ENCODE results near the gene CAPRIN2.

The CAPRIN2 gene

DNA sequence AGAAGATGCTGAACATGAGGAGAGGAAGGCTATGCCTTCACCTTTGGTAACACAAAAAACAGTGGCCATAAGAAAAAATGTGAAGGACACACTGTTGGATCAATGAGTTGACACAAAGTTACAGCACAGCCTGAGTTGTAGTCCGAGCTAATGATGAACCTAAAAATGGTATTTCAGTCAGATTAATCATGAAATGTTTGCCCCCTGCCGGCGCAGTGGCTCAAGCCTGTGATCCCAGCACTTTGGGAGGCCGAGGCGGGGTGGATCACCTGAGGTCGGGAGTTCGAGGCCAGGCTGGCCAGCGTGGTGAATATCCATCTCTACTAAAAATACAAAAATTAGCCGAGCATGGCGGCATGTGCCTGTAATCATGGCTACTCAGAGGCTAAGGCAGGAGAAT, 1.3 kb upstream of the CAPRIN2 start:
- H3K9me3 ChIP-seq (ENCODE audit: control insufficient read depth in 1 of 2, low read length in 2 of 2) = no peaks in the 10 kb centered on the region
- no peaks in the 10 kb centered on the region for H3K27me3 ChIP-seq (ENCODE audit: low read depth, low read length)
- no peaks in the 10 kb centered on the region for H3K36me3 ChIP-seq (ENCODE audit: control insufficient read depth in 1 of 2, insufficient read depth in 2 of 2, low read length in 2 of 2)
- no peak overlapping the region for H3K4me3 ChIP-seq (ENCODE audit: low read depth in 1 of 2, low read length in 2 of 2)
- peaks cover 10 to 12% of the 10 kb centered on the region in 2 donors for H3K4me1 ChIP-seq (ENCODE audit: control insufficient read depth in 1 of 2, insufficient read depth in 2 of 2, low read length in 2 of 2)
- H3K27ac ChIP-seq (ENCODE audit: low read length) = no peak overlapping the region

DNA sequence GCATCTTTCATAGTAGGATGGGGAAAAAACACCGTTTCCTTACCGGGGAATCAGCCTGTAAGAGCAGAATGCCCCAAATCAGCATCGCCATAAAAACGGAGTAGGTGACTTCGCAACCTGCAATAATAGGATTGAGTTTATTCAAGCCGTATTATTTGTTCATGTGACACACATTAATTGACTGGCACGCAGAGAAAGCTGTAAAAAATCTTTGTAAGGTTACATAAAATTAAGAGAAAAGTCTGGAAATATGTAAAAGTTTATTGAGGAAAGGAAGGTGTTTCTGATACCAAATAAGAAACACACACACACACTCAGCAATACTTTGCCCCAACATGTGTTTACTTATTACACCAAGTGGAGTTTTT, 628 bp upstream of the CAPRIN2 start:
- no peaks in the 10 kb centered on the region for H3K36me3 ChIP-seq (ENCODE audit: control insufficient read depth in 1 of 2, insufficient read depth in 2 of 2, low read length in 2 of 2)
- H3K9me3 ChIP-seq (ENCODE audit: control insufficient read depth in 1 of 2, low read length in 2 of 2) = no peaks in the 10 kb centered on the region
- H3K4me1 ChIP-seq (ENCODE audit: control insufficient read depth in 1 of 2, insufficient read depth in 2 of 2, low read length in 2 of 2) = peaks cover 10 to 12% of the 10 kb centered on the region in 2 donors
- no peaks in the 10 kb centered on the region for H3K27me3 ChIP-seq (ENCODE audit: low read depth, low read length)
- peak overlapping the region; percentile 59 for H3K27ac ChIP-seq (ENCODE audit: low read length)
- H3K4me3 ChIP-seq (ENCODE audit: low read depth in 1 of 2, low read length in 2 of 2) = peak overlapping the region; percentile 60 to 90

DNA sequence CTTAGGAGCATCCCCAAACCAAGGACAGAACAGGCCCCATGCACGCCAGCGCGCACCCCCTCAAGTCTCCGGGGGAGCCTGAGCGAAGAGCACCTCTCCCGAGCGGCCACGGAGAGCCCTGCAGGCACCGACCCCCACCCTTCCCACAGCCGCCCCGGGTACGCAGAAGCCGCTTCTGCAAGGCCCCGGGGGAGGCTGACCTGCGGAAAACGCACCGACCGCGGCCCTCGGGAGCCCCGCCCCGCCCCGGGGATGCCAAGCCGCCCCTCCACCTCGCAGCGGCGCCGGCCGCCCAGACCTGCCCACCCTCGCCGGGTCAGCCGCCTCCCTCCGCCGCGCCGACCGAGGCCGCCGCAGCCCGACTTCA, 385 bp downstream of the CAPRIN2 start:
- Histone ChIP-seq H3K27me3 (ENCODE audit: low read depth, low read length) (no peaks in the 10 kb centered on the region), H3K4me3 (ENCODE audit: low read depth in 1 of 2, low read length in 2 of 2) (peak overlapping the region; percentile 86 to 90), H3K4me1 (ENCODE audit: control insufficient read depth in 1 of 2, insufficient read depth in 2 of 2, low read length in 2 of 2) (peaks cover 10 to 12% of the 10 kb centered on the region in 2 donors), H3K36me3 (ENCODE audit: control insufficient read depth in 1 of 2, insufficient read depth in 2 of 2, low read length in 2 of 2) (no peaks in the 10 kb centered on the region), H3K27ac (ENCODE audit: low read length) (peak overlapping the region; percentile 27), H3K9me3 (ENCODE audit: control insufficient read depth in 1 of 2, low read length in 2 of 2) (no peaks in the 10 kb centered on the region)

DNA sequence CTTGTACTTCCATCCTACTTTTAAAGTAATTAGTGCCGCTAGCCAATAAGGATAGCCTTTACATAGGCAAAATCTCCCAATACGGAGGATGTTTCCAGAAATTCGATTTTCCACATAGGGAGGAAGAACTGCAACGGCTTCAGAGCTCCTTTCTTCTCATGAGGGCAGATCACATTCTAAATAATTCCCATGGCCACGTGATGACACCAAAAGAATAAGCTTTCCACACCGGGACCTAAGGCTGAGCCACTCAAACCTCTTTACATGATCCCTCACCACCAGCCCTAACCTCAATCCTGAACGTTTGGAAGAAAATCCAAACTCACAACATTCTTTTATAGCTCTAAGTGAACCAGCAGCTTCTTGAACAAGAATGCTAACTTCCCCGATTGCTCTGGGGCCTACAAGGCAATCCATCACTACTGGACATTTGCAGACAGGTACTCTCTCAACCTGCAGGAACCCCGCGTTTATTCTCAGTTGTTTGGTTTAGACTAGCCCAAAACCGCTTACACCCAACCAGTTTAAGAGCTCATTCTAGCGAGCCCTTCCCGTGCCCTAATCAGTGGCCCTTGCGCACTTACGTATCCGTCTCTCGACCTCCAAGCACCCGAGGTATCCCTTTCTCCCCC, 884 bp downstream of the CAPRIN2 start:
- Histone ChIP-seq H3K9me3 (ENCODE audit: control insufficient read depth in 1 of 2, low read length in 2 of 2) (no peaks in the 10 kb centered on the region), H3K27ac (ENCODE audit: low read length) (peak overlapping the region; percentile 27), H3K4me1 (ENCODE audit: control insufficient read depth in 1 of 2, insufficient read depth in 2 of 2, low read length in 2 of 2) (peaks cover 10 to 12% of the 10 kb centered on the region in 2 donors), H3K36me3 (ENCODE audit: control insufficient read depth in 1 of 2, insufficient read depth in 2 of 2, low read length in 2 of 2) (no peaks in the 10 kb centered on the region), H3K27me3 (ENCODE audit: low read depth, low read length) (no peaks in the 10 kb centered on the region), H3K4me3 (ENCODE audit: low read depth in 1 of 2, low read length in 2 of 2) (peak overlapping the region; percentile 86 to 90)

DNA sequence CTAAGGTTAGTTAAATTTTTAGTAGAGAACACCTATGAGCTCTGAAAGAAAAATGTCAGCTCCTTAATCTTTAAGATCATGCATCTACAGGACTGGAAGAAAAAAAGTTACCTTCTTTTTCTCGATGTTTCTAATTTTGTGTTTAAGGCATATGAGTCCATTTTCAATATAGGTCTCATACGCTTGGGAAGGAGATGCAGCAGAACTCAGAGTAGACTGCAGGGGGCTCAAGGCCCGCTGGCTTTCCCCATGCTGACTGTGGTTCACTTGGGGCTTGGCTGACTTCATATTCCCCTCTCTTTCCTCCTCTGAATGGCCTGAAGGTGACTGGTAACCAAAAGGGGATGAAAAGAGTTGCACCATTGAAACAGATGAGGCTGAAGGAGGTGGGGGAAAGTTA, 1.5 kb downstream of the CAPRIN2 start:
- Histone ChIP-seq H3K4me1 (ENCODE audit: control insufficient read depth in 1 of 2, insufficient read depth in 2 of 2, low read length in 2 of 2) (peaks cover 10 to 12% of the 10 kb centered on the region in 2 donors), H3K4me3 (ENCODE audit: low read depth in 1 of 2, low read length in 2 of 2) (peak overlapping the region in 1 of 2 donors; percentile 90), H3K36me3 (ENCODE audit: control insufficient read depth in 1 of 2, insufficient read depth in 2 of 2, low read length in 2 of 2) (no peaks in the 10 kb centered on the region), H3K27ac (ENCODE audit: low read length) (no peak overlapping the region), H3K9me3 (ENCODE audit: control insufficient read depth in 1 of 2, low read length in 2 of 2) (no peaks in the 10 kb centered on the region), H3K27me3 (ENCODE audit: low read depth, low read length) (no peaks in the 10 kb centered on the region)

DNA sequence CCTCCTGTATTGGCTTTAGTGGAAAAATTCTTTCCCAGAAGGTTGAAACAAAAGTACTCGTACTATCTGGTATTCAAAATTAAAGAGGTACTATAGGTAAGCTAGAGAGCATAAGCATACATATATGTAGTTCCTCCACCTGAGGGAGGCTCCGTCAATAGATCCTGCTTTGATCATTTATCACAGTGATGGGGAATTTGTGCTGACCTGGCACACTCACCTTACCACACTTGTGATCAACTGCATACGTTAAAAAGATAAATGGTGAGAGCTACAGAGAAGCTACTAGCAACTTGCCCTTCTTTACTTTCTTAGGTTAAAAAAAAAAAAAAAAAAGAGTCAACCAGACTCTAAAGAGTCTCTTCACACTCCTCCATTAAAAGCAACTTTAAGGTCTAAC, 2.5 kb downstream of the CAPRIN2 start:
- H3K27ac ChIP-seq (ENCODE audit: low read length) = no peak overlapping the region
- H3K4me3 ChIP-seq (ENCODE audit: low read depth in 1 of 2, low read length in 2 of 2) = no peak overlapping the region
- H3K4me1 ChIP-seq (ENCODE audit: control insufficient read depth in 1 of 2, insufficient read depth in 2 of 2, low read length in 2 of 2) = peaks cover 10 to 12% of the 10 kb centered on the region in 2 donors
- no peaks in the 10 kb centered on the region for H3K9me3 ChIP-seq (ENCODE audit: control insufficient read depth in 1 of 2, low read length in 2 of 2)
- peaks cover 0 to 3% of the 10 kb centered on the region in 2 donors for H3K36me3 ChIP-seq (ENCODE audit: control insufficient read depth in 1 of 2, insufficient read depth in 2 of 2, low read length in 2 of 2)
- H3K27me3 ChIP-seq (ENCODE audit: low read depth, low read length) = no peaks in the 10 kb centered on the region

DNA sequence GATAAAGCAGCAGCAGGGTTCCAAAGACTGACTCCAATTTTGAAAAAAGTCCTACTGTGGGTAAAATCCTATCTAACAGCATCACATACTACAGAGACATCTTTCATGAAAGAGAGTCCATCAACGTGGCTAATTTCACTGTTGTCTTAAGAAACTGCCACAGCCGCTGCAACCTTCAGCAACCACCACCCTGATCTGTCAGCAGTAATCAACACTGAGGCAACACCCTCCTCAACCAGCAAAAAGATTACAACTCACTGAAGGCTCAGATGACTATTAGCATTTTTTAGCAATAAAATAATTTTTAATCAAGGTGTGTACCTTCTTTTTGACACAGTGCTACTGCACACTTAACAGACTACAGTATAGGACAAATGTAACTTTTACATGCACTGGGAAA, 6.6 kb downstream of the CAPRIN2 start:
- Histone ChIP-seq H3K27me3 (ENCODE audit: low read depth, low read length) (no peaks in the 10 kb centered on the region), H3K27ac (ENCODE audit: low read length) (no peak overlapping the region), H3K4me3 (ENCODE audit: low read depth in 1 of 2, low read length in 2 of 2) (no peak overlapping the region), H3K4me1 (ENCODE audit: control insufficient read depth in 1 of 2, insufficient read depth in 2 of 2, low read length in 2 of 2) (peaks cover under 1 to 3% of the 10 kb centered on the region in 2 donors), H3K9me3 (ENCODE audit: control insufficient read depth in 1 of 2, low read length in 2 of 2) (no peaks in the 10 kb centered on the region), H3K36me3 (ENCODE audit: control insufficient read depth in 1 of 2, insufficient read depth in 2 of 2, low read length in 2 of 2) (peaks cover 0 to 6% of the 10 kb centered on the region in 2 donors)

DNA sequence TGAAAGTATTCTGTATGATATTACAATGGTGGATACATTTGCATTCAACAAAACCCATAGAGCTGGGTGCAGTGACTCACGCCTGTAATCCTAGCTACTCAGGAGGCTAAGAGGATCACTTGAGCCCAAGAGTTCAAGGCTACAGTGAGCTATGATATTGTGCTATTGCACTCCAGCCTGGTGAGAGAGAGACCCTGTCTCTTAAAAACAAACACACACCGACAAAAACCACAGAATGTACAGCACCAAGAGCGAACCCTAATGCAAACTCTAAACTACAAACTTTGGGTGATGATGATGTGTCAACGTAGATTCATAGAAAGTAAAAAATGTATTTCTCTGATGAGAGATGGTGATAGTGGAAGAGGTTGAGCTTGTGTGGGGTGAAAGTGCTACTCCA, 8.6 kb downstream of the CAPRIN2 start:
- no peak overlapping the region for H3K4me3 ChIP-seq (ENCODE audit: low read depth in 1 of 2, low read length in 2 of 2)
- H3K36me3 ChIP-seq (ENCODE audit: control insufficient read depth in 1 of 2, insufficient read depth in 2 of 2, low read length in 2 of 2) = peaks cover 0 to 6% of the 10 kb centered on the region in 2 donors
- no peak overlapping the region for H3K27ac ChIP-seq (ENCODE audit: low read length)
- no peaks in the 10 kb centered on the region for H3K9me3 ChIP-seq (ENCODE audit: control insufficient read depth in 1 of 2, low read length in 2 of 2)
- H3K4me1 ChIP-seq (ENCODE audit: control insufficient read depth in 1 of 2, insufficient read depth in 2 of 2, low read length in 2 of 2) = no peaks in the 10 kb centered on the region
- H3K27me3 ChIP-seq (ENCODE audit: low read depth, low read length) = no peaks in the 10 kb centered on the region

DNA sequence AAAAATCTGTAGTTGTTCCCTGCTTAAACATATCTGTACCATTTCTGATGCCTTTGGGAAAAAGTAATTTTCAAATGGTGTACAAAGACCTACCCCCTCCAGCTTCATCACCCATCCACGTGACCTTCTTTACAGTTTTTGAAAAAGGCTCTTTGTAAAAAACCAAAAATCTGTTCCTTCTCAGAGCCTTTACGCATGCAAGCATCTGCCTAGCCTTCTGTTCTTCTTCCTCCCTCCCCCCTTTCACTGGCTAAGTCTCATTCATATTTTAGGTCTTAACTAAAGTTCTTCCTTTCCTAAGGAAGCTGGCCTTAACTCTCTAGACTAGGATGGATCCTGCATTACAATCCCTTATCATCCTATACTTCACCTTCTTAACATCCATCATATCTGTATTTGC, 10.4 kb downstream of the CAPRIN2 start:
- no peak overlapping the region for H3K27ac ChIP-seq (ENCODE audit: low read length)
- H3K36me3 ChIP-seq (ENCODE audit: control insufficient read depth in 1 of 2, insufficient read depth in 2 of 2, low read length in 2 of 2) = peaks cover 0 to 9% of the 10 kb centered on the region in 2 donors
- H3K4me1 ChIP-seq (ENCODE audit: control insufficient read depth in 1 of 2, insufficient read depth in 2 of 2, low read length in 2 of 2) = no peaks in the 10 kb centered on the region
- no peaks in the 10 kb centered on the region for H3K9me3 ChIP-seq (ENCODE audit: control insufficient read depth in 1 of 2, low read length in 2 of 2)
- H3K4me3 ChIP-seq (ENCODE audit: low read depth in 1 of 2, low read length in 2 of 2) = no peak overlapping the region
- H3K27me3 ChIP-seq (ENCODE audit: low read depth, low read length) = no peaks in the 10 kb centered on the region

DNA sequence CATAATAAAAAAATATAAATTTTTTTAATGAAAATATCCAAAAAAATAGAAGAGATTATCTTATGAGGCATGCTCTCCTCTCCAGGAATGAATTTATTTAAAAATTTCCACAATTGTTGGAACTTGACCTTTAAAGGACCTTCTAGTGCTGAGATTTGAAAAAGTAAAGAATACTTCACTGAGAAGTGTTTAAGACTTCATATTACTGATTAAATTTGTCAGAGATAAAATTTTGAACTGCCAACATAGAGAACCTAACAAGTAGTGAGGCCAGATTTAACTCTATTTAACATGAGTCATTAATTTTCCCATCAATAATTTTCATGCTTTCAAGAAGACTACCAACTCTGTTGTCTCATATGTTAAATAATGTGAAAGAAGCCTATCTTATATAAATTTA, 14.5 kb downstream of the CAPRIN2 start:
- Histone ChIP-seq H3K4me1 (ENCODE audit: control insufficient read depth in 1 of 2, insufficient read depth in 2 of 2, low read length in 2 of 2) (no peaks in the 10 kb centered on the region), H3K4me3 (ENCODE audit: low read depth in 1 of 2, low read length in 2 of 2) (no peak overlapping the region), H3K36me3 (ENCODE audit: control insufficient read depth in 1 of 2, insufficient read depth in 2 of 2, low read length in 2 of 2) (peaks cover 0 to 14% of the 10 kb centered on the region in 2 donors), H3K9me3 (ENCODE audit: control insufficient read depth in 1 of 2, low read length in 2 of 2) (no peaks in the 10 kb centered on the region), H3K27me3 (ENCODE audit: low read depth, low read length) (no peaks in the 10 kb centered on the region), H3K27ac (ENCODE audit: low read length) (no peak overlapping the region)

DNA sequence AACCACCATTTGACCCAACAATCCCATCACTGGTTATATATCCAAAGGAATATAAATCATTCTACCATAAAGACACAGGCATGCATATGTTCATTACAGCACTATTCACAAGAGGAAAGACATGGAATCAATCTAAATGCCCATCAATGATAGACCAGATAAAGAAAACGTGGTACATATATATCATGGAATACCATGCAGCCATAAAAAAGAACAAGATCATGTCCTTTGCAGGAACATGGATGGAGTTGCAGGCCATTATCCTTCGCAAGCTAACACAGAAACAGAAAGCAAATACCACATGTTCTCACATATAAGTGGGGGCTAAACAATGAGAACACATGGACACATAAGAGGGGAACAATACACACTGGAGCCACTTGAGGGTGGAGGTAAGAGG, 15.7 kb downstream of the CAPRIN2 start:
- H3K4me1 ChIP-seq (ENCODE audit: control insufficient read depth in 1 of 2, insufficient read depth in 2 of 2, low read length in 2 of 2) = no peaks in the 10 kb centered on the region
- H3K36me3 ChIP-seq (ENCODE audit: control insufficient read depth in 1 of 2, insufficient read depth in 2 of 2, low read length in 2 of 2) = peaks cover 0 to 18% of the 10 kb centered on the region in 2 donors
- no peaks in the 10 kb centered on the region for H3K27me3 ChIP-seq (ENCODE audit: low read depth, low read length)
- H3K4me3 ChIP-seq (ENCODE audit: low read depth in 1 of 2, low read length in 2 of 2) = no peak overlapping the region
- no peaks in the 10 kb centered on the region for H3K9me3 ChIP-seq (ENCODE audit: control insufficient read depth in 1 of 2, low read length in 2 of 2)
- H3K27ac ChIP-seq (ENCODE audit: low read length) = no peak overlapping the region

DNA sequence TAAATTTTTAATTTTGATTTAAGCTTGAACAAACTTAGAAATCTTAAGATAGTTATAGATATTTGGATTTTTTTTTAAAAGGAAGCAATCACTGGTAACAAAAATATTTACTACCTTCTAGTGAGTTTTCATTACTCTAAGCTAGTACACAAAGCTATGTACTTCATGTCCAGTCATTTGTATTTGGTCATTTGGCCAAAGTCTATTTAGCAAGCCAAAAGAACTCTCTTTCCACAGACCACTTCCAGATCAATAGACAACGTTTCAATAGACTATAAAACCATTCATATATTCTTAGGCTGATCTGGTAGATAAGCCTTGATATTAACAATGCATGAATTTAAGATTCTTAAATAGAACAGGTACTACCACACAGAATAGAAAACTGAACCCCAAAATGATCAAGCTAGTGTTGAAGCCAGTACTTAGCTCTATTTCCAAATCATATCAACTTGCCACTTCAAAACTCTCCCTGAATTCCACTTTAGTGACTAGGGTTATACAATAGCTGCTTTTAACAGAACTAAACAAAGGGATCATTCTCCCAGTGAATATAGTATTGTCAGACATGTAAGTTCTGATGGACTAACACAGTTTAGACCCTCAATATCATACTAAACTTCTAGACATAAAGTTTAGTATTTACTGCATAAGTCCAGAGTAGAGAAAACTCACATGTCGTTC, 21.7 kb downstream of the CAPRIN2 start:
- no peak overlapping the region for H3K4me3 ChIP-seq (ENCODE audit: low read depth in 1 of 2, low read length in 2 of 2)
- H3K36me3 ChIP-seq (ENCODE audit: control insufficient read depth in 1 of 2, insufficient read depth in 2 of 2, low read length in 2 of 2) = peaks cover 3 to 23% of the 10 kb centered on the region in 2 donors
- no peaks in the 10 kb centered on the region for H3K27me3 ChIP-seq (ENCODE audit: low read depth, low read length)
- no peak overlapping the region for H3K27ac ChIP-seq (ENCODE audit: low read length)
- no peaks in the 10 kb centered on the region for H3K4me1 ChIP-seq (ENCODE audit: control insufficient read depth in 1 of 2, insufficient read depth in 2 of 2, low read length in 2 of 2)
- no peaks in the 10 kb centered on the region for H3K9me3 ChIP-seq (ENCODE audit: control insufficient read depth in 1 of 2, low read length in 2 of 2)
